Ishikawa (cell line): Measurements from ENCODE around the gene DNAJC27.

Experiments
- CEBPB ChIP-seq: IDR thresholded peaks from 2 replicates; pipeline ENCODE4 v1.6.1; 2012
- CREB1 ChIP-seq: IDR thresholded peaks from 2 replicates; pipeline ENCODE4 v1.6.1; 2012; ENCODE audit warnings: low read depth
- EGR1 ChIP-seq: IDR thresholded peaks from 2 replicates; pipeline ENCODE4 v1.6.1; 2012
- EP300 ChIP-seq: IDR thresholded peaks from 2 replicates; pipeline ENCODE4 v1.6.1; 2012; ENCODE audit warnings: borderline replicate concordance
- FOXM1 ChIP-seq: IDR thresholded peaks from 2 replicates; pipeline ENCODE4 v1.6.1; 2012; ENCODE audit warnings: low read depth, borderline replicate concordance
- NFIC ChIP-seq: IDR thresholded peaks from 2 replicates; pipeline ENCODE4 v1.6.1; 2012
- RAD21 ChIP-seq: IDR thresholded peaks from 2 replicates; pipeline ENCODE4 v1.6.1; 2012; ENCODE audit warnings: low read depth
- TAF1 ChIP-seq: IDR thresholded peaks from 2 replicates; pipeline ENCODE4 v1.6.1; 2012; ENCODE audit warnings: low read depth, mild to moderate bottlenecking
- TCF12 ChIP-seq: IDR thresholded peaks from 2 replicates; pipeline ENCODE4 v1.6.1; 2012; ENCODE audit warnings: low read depth
- TEAD4 ChIP-seq: IDR thresholded peaks from 2 replicates; pipeline ENCODE4 v1.6.1; 2012
- YY1 ChIP-seq: IDR thresholded peaks from 2 replicates; pipeline ENCODE4 v1.6.1; 2012; ENCODE audit warnings: low read depth
- ZBTB7A ChIP-seq: IDR thresholded peaks from 2 replicates; pipeline ENCODE4 v1.6.1; 2012; ENCODE audit warnings: low read depth
- TF ChIP-seq, protein P1 (sequence below): IDR thresholded peaks from 2 replicates; pipeline ENCODE4 v1.6.1; 2012
- TF ChIP-seq, protein P2 (sequence below): IDR thresholded peaks from 2 replicates; pipeline ENCODE4 v1.6.1; 2012; ENCODE audit warnings: low read depth, mild to moderate bottlenecking
- TF ChIP-seq, protein P3 (sequence below): IDR thresholded peaks from 2 replicates; pipeline ENCODE4 v1.6.1; 2012

Gene DNAJC27

DNA sequence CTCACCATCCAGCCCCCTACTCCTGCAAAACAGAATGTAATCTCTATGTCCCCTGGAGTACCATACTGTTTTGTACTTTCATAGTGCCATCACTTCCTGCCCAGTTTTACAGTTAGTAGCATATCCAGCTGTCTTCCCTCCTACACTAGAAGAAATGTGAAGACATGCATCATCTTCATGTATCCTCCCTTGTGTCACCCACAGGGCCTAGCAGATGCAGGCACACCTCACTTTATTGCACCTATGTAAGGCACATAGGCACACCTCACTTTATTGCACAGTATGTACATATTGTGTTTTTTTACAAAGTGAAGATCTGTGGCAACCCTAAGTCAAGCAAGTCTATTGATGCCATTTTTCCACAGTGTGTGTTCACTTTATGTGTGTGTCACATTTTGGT is 12.0 kb downstream of the DNAJC27 start:
- TF ChIP-seq CREB1 (no peak), ZBTB7A (no peak), TEAD4 (no peak), TAF1 (no peak), FOXM1 (no peak), NFIC (no peak), EP300 (no peak), CEBPB (no peak), EGR1 (no peak)
- TF ChIP-seq, protein P1, sequence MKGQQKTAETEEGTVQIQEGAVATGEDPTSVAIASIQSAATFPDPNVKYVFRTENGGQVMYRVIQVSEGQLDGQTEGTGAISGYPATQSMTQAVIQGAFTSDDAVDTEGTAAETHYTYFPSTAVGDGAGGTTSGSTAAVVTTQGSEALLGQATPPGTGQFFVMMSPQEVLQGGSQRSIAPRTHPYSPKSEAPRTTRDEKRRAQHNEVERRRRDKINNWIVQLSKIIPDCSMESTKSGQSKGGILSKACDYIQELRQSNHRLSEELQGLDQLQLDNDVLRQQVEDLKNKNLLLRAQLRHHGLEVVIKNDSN = no peak
- TF ChIP-seq, protein P2, sequence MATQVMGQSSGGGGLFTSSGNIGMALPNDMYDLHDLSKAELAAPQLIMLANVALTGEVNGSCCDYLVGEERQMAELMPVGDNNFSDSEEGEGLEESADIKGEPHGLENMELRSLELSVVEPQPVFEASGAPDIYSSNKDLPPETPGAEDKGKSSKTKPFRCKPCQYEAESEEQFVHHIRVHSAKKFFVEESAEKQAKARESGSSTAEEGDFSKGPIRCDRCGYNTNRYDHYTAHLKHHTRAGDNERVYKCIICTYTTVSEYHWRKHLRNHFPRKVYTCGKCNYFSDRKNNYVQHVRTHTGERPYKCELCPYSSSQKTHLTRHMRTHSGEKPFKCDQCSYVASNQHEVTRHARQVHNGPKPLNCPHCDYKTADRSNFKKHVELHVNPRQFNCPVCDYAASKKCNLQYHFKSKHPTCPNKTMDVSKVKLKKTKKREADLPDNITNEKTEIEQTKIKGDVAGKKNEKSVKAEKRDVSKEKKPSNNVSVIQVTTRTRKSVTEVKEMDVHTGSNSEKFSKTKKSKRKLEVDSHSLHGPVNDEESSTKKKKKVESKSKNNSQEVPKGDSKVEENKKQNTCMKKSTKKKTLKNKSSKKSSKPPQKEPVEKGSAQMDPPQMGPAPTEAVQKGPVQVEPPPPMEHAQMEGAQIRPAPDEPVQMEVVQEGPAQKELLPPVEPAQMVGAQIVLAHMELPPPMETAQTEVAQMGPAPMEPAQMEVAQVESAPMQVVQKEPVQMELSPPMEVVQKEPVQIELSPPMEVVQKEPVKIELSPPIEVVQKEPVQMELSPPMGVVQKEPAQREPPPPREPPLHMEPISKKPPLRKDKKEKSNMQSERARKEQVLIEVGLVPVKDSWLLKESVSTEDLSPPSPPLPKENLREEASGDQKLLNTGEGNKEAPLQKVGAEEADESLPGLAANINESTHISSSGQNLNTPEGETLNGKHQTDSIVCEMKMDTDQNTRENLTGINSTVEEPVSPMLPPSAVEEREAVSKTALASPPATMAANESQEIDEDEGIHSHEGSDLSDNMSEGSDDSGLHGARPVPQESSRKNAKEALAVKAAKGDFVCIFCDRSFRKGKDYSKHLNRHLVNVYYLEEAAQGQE = no peak

DNA sequence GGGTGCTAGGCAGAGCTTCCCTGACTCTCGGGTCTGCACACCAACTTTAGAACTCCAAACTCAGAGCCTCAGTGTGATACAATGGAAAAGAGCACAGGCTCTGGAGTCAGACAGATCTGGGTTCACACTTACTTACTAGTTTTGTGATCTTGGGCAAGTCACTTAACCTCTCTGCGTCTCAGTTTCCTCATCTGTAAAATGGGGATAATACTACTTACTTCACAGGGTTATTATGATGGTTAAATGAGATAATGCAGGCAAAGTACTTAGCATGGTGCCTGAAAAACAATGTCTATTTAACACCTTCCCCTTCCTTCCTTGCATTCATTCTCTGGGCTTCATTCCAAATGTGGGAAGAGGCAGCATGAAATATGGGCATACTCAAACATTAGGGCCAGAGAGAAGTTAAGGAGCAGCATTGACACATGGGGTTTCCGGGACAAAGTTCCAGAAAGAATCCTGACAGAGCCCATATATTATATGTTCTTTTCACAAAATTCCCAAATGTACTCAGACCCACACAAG is 13.3 kb downstream of the DNAJC27 start:
- TF ChIP-seq YY1 (no peak), EGR1 (no peak), TCF12 (no peak), FOXM1 (no peak), RAD21 (no peak), ZBTB7A (no peak), CREB1 (no peak), CEBPB (no peak), TAF1 (no peak)
- TF ChIP-seq, protein P2 = no peak
- TF ChIP-seq, protein P3, sequence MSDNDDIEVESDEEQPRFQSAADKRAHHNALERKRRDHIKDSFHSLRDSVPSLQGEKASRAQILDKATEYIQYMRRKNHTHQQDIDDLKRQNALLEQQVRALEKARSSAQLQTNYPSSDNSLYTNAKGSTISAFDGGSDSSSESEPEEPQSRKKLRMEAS = no peak

DNA sequence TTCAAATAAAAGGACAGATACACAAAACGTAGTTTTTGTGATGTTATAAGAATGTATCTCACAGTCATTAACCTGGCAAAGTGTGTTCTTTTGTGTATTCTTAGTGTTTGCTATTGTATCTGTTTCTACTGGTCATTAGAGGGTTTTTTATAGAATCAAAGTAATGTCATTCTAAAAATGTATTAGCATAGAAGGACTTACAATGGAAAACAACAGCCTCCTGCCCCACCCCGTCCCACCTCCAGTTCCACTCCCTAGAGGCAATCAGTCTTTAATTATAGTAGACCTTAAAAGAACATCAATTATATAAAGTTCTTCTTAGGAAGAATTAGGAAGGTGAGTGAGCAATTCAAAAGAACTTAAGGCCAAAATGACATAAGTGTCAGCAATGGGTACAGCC is 13.8 kb downstream of the DNAJC27 start:
- no peak for TF ChIP-seq RAD21
- TF ChIP-seq EGR1 = no peak
- TF ChIP-seq TCF12 = no peak
- TF ChIP-seq, protein P1 = no peak
- TF ChIP-seq NFIC = no peak
- no peak for TF ChIP-seq CREB1
- no peak for TF ChIP-seq TEAD4
- no peak for TF ChIP-seq FOXM1
- no peak for TF ChIP-seq TAF1
- no peak for TF ChIP-seq ZBTB7A
- TF ChIP-seq CEBPB = no peak
- TF ChIP-seq, protein P3 = no peak
- TF ChIP-seq EP300 = no peak
- TF ChIP-seq YY1 = no peak

DNA sequence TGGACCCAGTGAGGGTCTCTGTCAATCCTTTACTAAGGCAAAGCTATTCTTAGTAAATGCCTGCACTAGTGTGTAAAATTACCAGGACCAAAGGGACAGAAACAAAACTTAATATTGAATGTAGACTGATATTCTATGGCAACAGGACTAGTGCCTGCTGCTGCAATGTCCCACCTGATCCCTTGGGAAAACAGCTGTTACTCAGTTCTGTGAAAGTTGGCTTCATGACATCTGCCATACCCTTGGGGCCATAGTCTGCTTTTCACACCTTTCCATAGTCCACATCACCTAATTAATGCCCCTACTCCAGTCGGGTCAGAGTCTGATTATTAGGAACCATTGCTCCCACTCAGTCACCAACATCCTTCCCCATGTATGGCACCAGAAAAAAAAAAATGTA is 14.5 kb downstream of the DNAJC27 start:
- TF ChIP-seq CEBPB (no peak), EGR1 (no peak), RAD21 (no peak), ZBTB7A (no peak), EP300 (no peak), YY1 (no peak), TAF1 (no peak), TCF12 (no peak), CREB1 (no peak), TEAD4 (no peak), FOXM1 (no peak), NFIC (no peak)
- TF ChIP-seq, protein P2 = no peak
- TF ChIP-seq, protein P1 = no peak
- TF ChIP-seq, protein P3 = no peak
